ENCODE results near the gene COX6B2.

Gene COX6B2

GRCh38 chr19:55389386-55390317 is 35.1 kb upstream of the COX6B2 start:
- Histone ChIP-seq H3K9ac (ENCODE audit: low read length) (no peak overlapping the region), H3K27ac (ENCODE audit: low read length) (no peak overlapping the region), H3K4me1 (ENCODE audit: control insufficient read depth, low read depth, low read length) (peaks cover 22% of the 10 kb centered on the region), H3K27me3 (ENCODE audit: control insufficient read depth, insufficient read depth, low read length) (no peaks in the 10 kb centered on the region), H3K9me3 (ENCODE audit: control insufficient read depth, low read depth, low read length) (no peaks in the 10 kb centered on the region), H3K36me3 (ENCODE audit: control insufficient read depth, low read depth, low read length) (peaks cover 29% of the 10 kb centered on the region), H3K4me3 (ENCODE audit: low read length) (no peak overlapping the region)

GRCh38 chr19:55387736-55388497 is 33.4 kb upstream of the COX6B2 start:
- Histone ChIP-seq H3K27ac (ENCODE audit: low read length) (no peak overlapping the region), H3K36me3 (ENCODE audit: control insufficient read depth, low read depth, low read length) (peaks cover 29% of the 10 kb centered on the region), H3K4me1 (ENCODE audit: control insufficient read depth, low read depth, low read length) (peaks cover 24% of the 10 kb centered on the region), H3K27me3 (ENCODE audit: control insufficient read depth, insufficient read depth, low read length) (peaks cover 2% of the 10 kb centered on the region), H3K9ac (ENCODE audit: low read length) (no peak overlapping the region), H3K4me3 (ENCODE audit: low read length) (peak overlapping the region; percentile 97), H3K9me3 (ENCODE audit: control insufficient read depth, low read depth, low read length) (no peaks in the 10 kb centered on the region)

GRCh38 chr19:55386493-55386971 is 32.0 kb upstream of the COX6B2 start:
- H3K4me3 ChIP-seq (ENCODE audit: low read length) = peak overlapping the region; percentile 97
- H3K27ac ChIP-seq (ENCODE audit: low read length) = no peak overlapping the region
- peaks cover 14% of the 10 kb centered on the region for H3K27me3 ChIP-seq (ENCODE audit: control insufficient read depth, insufficient read depth, low read length)
- no peaks in the 10 kb centered on the region for H3K9me3 ChIP-seq (ENCODE audit: control insufficient read depth, low read depth, low read length)
- H3K36me3 ChIP-seq (ENCODE audit: control insufficient read depth, low read depth, low read length) = peaks cover 29% of the 10 kb centered on the region
- H3K9ac ChIP-seq (ENCODE audit: low read length) = peak overlapping the region; percentile 86
- H3K4me1 ChIP-seq (ENCODE audit: control insufficient read depth, low read depth, low read length) = peaks cover 16% of the 10 kb centered on the region

- Histone ChIP-seq H3K27ac (ENCODE audit: low read length) (peak within 1 kb of the TSS; percentile 70), H3K9me3 (ENCODE audit: control insufficient read depth, low read depth, low read length) (no peaks in the 10 kb centered on the region), H3K4me1 (ENCODE audit: control insufficient read depth, low read depth, low read length) (peaks cover 14% of the 10 kb centered on the region), H3K36me3 (ENCODE audit: control insufficient read depth, low read depth, low read length) (peaks cover 29% of the 10 kb centered on the region), H3K4me3 (ENCODE audit: low read length) (peak within 1 kb of the TSS; percentile 97), H3K9ac (ENCODE audit: low read length) (peak within 1 kb of the TSS; percentile 86), H3K27me3 (ENCODE audit: control insufficient read depth, insufficient read depth, low read length) (peaks cover 16% of the 10 kb centered on the region)
These were observed 31.4 kb upstream of the COX6B2 start, which contains the start of gene RPL28 for GRCh38 chr19:55385724-55386492. Gene RPL28 (plus strand): TSS chr19:55385932. CDS start chr19:55386358, 426 bp downstream.

GRCh38 chr19:55384920-55385723 is 30.6 kb upstream of the COX6B2 start:
- Histone ChIP-seq H3K9ac (ENCODE audit: low read length) (peak overlapping the region; percentile 86), H3K4me3 (ENCODE audit: low read length) (peak overlapping the region; percentile 97), H3K27me3 (ENCODE audit: control insufficient read depth, insufficient read depth, low read length) (peaks cover 16% of the 10 kb centered on the region), H3K9me3 (ENCODE audit: control insufficient read depth, low read depth, low read length) (no peaks in the 10 kb centered on the region), H3K36me3 (ENCODE audit: control insufficient read depth, low read depth, low read length) (peaks cover 29% of the 10 kb centered on the region), H3K27ac (ENCODE audit: low read length) (peak overlapping the region; percentile 70), H3K4me1 (ENCODE audit: control insufficient read depth, low read depth, low read length) (peaks cover 14% of the 10 kb centered on the region)

- Histone ChIP-seq H3K9ac (ENCODE audit: low read length) (peak within 1 kb of the TSS; percentile 86), H3K4me1 (ENCODE audit: control insufficient read depth, low read depth, low read length) (peaks cover 14% of the 10 kb centered on the region), H3K27ac (ENCODE audit: low read length) (no peak within 1 kb of the TSS), H3K9me3 (ENCODE audit: control insufficient read depth, low read depth, low read length) (no peaks in the 10 kb centered on the region), H3K27me3 (ENCODE audit: control insufficient read depth, insufficient read depth, low read length) (peaks cover 17% of the 10 kb centered on the region), H3K36me3 (ENCODE audit: control insufficient read depth, low read depth, low read length) (peaks cover 28% of the 10 kb centered on the region), H3K4me3 (ENCODE audit: low read length) (peak within 1 kb of the TSS; percentile 97)
These were observed 29.8 kb upstream of the COX6B2 start, which contains the start of gene TMEM238 for GRCh38 chr19:55384131-55384919. Gene TMEM238 (minus strand): TSS chr19:55384292. CDS start chr19:55384259, 33 bp downstream.

- Histone ChIP-seq H3K4me1 (ENCODE audit: control insufficient read depth, low read depth, low read length) (peaks cover 14% of the 10 kb centered on the region), H3K9me3 (ENCODE audit: control insufficient read depth, low read depth, low read length) (no peaks in the 10 kb centered on the region), H3K27ac (ENCODE audit: low read length) (no peak overlapping the region), H3K27me3 (ENCODE audit: control insufficient read depth, insufficient read depth, low read length) (peaks cover 25% of the 10 kb centered on the region), H3K9ac (ENCODE audit: low read length) (peak overlapping the region; percentile 15), H3K4me3 (ENCODE audit: low read length) (peak overlapping the region; percentile 46), H3K36me3 (ENCODE audit: control insufficient read depth, low read depth, low read length) (peaks cover 19% of the 10 kb centered on the region)
These were observed 29.0 kb upstream of the COX6B2 start for GRCh38 chr19:55383279-55384130.

- Histone ChIP-seq H3K27ac (ENCODE audit: low read length) (no peak overlapping the region), H3K9ac (ENCODE audit: low read length) (no peak overlapping the region)
These were observed 28.1 kb upstream of the COX6B2 start for GRCh38 chr19:55382522-55383054.

GRCh38 chr19:55382013-55382412 is 27.5 kb upstream of the COX6B2 start:
- Histone ChIP-seq H3K27ac (ENCODE audit: low read length) (no peak overlapping the region), H3K9me3 (ENCODE audit: control insufficient read depth, low read depth, low read length) (no peaks in the 10 kb centered on the region), H3K27me3 (ENCODE audit: control insufficient read depth, insufficient read depth, low read length) (peaks cover 40% of the 10 kb centered on the region), H3K4me1 (ENCODE audit: control insufficient read depth, low read depth, low read length) (peaks cover 15% of the 10 kb centered on the region), H3K9ac (ENCODE audit: low read length) (no peak overlapping the region), H3K4me3 (ENCODE audit: low read length) (no peak overlapping the region), H3K36me3 (ENCODE audit: control insufficient read depth, low read depth, low read length) (peaks cover 4% of the 10 kb centered on the region)

More at GRCh38 chr19:55382522-55383054, 28.1 kb upstream of the COX6B2 start:
- Histone ChIP-seq H3K4me1 (ENCODE audit: control insufficient read depth, low read depth, low read length) (peaks cover 19% of the 10 kb centered on the region), H3K27me3 (ENCODE audit: control insufficient read depth, insufficient read depth, low read length) (peaks cover 34% of the 10 kb centered on the region), H3K4me3 (ENCODE audit: low read length) (no peak overlapping the region), H3K9me3 (ENCODE audit: control insufficient read depth, low read depth, low read length) (no peaks in the 10 kb centered on the region), H3K36me3 (ENCODE audit: control insufficient read depth, low read depth, low read length) (peaks cover 10% of the 10 kb centered on the region)

Measured in iPS-18a (cell line).